HPDE6-E6E7 (cell line): Measurements from ENCODE around the gene CASS4.

Experiments used
- DNase-seq: peaks from one replicate; pipeline ENCODE4 v3.0.0; 2011; ENCODE audit warnings: missing footprints; ENCODE audit errors: extremely low spot score

The CASS4 gene

DNA sequence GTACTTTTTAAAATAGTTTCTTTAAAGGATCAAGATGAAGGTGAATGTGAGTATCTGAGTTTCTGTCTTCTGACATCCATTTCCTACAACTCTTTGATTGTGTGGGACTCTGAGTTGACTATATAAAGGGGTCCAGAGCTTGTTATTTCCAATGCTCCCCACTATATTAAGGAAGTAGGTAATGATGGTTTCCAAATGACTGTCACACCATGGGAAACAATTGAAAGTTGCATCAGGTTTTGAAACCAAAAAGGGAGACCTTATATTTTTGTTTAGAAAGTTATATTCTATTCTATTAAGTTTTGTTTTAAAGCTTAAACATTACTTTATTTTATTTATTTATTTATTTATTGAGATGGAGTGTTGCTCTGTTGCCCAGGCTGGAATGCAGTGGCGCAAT lies 11.2 kb downstream of the CASS4 start:
- no peak for DNase-seq

DNA sequence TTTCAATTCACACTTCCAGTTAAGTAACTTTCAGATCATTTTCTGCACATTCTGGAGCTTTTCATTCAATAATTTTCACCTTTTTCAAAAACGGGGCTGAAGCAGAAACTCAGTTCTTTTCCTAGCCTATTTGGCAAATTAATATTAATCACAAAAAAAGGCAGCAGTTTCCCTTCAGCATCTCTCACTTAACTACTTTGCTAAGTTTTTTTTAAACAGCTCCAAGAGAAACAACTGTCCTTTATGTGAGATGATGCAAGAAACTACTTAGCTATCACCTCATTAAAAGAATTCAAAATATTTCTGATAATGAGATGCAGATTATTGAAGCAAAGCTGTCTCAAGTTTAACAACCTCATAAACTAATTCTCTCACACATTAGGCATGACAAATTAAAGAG lies 11.8 kb downstream of the CASS4 start:
- no peak for DNase-seq

DNA sequence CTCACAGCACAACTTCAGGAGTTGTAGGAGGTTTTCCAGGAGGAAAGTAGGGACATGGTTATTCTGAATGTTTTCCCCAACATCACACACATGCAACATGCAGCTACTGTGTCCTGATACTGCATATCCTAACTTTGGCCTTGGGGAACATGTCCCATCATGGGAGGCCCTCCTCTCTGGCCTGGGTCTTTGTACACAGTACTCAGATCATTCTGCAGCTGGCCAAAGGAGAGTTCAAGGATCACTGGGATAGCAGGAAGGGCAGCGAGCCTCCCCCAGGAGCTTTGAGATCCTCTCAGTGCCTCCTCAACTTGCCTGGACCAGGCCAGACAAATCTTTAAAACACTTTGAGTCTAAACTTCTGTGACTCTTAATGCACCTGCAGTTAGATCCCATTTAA lies 12.9 kb downstream of the CASS4 start:
- DNase-seq: no peak

DNA sequence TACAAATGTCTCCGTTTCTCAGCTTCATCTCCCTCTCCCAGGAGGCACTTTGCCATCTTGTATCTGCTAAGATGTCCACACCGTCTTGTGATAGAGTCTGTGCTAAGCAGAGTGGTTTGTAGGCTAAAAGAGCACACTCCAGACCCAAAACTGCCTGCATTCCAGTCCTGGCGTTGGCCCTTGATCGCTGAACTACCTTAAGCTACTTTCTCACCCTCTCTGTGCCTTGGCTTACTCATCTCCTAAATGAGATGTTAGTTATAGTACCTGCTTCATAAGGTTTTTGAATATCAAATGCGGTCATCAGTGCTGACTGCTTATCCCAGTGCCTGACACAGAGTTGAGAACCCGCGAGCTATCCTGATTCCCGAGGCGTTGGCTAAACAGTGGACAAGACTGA lies 14.0 kb downstream of the CASS4 start:
- no peak for DNase-seq

DNA sequence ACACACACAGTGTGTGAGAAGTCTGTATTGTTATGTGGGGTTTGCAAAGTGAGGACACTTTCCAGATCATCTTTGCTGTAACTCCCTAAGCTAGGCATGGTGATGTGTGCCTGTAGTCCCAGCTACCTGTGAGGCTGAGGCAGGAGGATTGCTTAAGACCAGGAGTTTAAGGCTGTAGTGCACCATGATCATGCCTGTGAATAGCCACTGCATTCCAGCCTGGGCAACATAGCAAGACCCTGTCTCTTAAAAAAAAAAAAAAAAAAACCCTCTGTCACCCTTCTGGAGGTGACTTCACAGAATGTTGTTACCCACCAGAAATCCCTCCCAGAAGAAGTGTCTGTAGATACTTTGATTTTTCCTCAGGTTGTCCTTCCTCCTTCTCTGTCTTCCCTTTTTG lies 14.9 kb downstream of the CASS4 start:
- DNase-seq: no peak

DNA sequence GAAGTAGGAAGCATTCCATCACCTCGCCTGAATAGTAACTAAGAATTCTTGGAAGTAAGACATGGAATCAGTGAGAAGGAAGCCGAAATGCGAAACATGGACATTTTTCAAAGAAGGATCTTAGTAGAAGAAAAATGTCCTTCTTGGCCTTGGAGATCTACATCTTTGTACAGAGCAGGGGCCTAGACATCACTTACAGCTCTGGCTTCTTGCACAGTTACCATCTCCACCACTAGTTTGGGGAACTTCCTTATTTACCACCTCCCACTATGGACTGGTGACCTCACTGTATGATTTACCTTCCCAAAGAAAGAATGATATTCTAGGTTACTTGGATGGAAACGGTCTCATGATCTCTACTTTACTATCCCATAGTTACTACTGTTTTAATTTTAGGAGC lies 15.7 kb downstream of the CASS4 start:
- no peak for DNase-seq

DNA sequence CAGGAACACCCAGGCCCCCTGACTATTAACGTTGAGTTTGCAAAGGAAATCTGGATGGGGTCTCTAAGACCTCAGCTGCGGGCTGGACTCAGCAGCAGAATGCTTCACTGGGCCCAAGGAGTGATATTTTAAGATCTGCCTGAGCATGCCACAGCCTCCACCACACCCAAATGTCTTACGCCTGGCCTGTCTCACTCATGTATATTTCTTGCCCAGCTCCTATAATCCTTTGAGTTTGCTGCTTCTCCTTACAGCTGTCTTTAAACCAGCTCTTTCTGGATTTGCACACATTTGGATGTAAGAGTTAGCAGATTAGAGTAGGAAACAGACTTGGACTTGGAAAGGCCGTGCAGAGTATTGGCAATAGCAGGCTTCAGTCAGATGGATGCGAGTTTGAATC lies 16.4 kb downstream of the CASS4 start:
- DNase-seq: no peak

DNA sequence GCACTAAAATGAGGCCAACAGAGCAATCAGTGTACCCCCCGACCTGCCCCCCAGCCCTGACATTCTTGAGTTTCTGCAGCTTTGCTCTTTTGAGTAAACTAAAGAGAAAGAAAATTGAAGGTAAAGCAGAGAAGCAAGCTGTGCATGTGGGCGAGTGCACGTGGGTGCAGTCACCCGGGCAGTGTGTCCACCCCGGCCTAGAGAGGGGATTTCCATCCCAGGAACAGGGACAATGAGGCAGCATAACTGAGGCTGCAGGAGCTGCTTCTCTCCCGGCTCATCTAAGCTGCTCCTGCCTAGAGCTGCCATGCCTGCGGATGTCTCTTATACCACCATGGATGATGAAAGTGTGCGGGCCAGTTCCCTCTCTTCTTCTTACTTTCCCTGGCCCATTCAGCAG lies 16.8 kb downstream of the CASS4 start:
- no peak for DNase-seq

DNA sequence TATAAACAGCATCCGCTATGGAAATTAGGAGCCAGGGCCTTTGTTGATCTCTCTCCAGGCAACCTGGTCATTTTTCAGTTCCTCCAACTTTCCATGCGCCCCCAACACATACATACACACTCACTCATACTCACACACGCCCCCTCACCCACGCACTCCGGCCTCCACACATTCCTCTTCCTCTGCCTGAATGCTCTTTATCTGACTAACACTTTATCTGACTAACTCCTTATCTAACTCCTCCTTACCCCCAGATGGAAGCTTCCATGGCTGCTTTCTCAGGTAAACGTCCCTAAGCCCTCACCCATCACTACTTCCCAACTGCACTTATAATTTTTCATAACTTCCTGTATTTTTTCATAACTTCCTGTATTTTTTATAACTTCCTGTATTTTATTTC lies 17.4 kb downstream of the CASS4 start:
- no peak for DNase-seq

DNA sequence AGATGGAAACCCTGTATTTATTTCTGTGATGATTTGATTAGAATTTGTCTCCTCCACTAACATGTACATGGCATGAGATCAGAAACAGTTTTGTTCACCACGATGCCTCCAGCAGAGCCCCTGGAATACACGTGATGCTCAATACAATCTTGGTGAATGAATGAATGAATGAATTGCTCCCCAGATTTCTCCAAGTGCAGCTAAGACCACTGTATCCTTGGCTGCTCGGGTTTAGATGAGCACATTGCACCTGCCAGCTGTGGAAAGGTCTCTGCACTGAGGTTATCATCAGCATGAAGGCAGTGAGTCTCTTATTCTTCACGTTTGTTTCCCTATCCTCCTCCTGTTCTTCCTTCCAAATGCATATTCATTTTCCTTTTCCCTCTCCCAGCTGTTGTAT lies 17.9 kb downstream of the CASS4 start:
- no peak for DNase-seq

DNA sequence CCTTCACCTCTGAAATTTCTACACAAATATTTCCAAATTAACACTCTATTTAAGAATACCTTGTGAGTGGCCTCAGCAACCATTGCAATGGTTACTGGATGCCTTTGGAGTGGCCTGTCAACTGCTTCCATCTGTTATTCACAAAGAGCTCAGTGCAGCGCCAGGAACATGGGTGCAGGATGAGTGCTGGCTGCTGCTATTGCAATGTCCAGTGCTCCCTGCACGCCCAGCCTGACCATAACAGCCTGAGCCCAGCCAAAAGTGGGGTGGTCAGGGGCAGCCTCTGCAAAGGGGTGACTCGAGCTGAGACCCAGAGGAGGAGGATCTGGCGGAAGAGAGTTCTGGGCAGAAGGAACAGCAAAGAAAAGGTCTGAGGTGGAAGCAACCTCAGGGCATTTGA lies 18.4 kb downstream of the CASS4 start:
- no peak for DNase-seq

DNA sequence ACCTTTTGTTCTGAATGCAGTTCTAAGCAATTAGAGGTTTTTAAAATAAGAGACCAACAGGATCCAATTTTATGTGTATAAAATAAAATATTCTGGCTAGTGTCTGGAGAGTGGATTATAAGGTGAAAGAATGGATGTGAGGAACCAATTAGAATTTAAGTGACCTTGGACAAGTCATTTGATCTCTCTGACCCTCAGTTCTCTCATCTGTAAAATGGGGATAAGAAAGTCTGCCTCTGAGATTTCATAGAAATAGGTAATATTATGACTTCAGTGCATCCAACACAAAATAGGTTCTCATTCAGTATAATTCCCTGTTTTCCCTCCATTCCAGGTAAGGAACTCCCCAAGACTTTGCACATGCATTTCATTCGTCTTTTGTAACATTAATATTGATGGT lies 18.9 kb downstream of the CASS4 start:
- DNase-seq: no peak

DNA sequence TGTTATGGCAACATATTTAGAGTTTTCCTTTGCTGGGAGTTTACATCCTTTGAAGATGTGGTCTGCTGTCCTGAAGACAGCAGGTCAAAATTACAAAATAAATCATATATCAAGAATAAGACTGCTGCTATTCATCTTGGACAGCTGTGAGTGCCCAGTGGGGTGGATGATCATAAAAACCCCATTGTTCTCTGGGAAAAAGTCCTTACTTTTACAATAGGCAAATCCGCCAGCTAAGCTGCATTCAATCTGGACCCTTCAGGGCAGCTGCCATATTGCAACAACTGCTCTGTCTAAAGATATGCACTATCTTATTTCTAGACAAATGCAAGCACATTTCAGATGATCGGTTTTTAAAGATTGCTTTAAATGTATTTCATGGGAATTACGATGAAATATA lies 19.4 kb downstream of the CASS4 start:
- no peak for DNase-seq

DNA sequence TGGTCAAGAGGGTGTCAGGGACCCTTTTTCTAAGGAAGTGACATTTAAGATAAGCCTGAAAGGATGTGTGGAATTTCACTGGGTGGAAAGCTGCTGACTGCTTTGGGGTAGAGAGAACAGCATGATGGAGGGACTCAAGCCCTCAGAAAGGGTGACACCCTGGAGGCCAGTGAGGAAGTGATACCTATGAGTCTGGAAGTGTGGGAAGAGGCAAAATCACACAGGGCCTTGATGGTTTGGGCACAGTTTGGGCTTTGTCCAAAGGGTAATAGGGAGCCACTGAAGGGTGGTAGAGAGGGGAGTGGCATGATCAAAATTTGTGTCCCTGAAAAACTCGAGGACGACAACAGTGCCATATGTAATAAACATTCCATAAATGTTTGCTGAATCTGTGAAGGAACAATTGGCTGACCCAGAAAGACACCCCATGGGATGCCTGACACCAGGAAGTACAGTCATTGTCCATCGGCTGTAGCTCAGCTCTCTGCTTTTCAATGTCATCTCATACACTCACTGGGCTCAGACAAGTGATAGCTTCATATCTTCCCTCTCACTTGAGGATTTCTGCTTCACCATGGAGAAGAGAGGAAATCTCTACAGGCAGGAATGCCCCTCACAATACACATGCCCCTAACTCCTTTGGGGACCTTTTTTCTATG lies 21.3 kb downstream of the CASS4 start:
- DNase-seq: no peak

DNA sequence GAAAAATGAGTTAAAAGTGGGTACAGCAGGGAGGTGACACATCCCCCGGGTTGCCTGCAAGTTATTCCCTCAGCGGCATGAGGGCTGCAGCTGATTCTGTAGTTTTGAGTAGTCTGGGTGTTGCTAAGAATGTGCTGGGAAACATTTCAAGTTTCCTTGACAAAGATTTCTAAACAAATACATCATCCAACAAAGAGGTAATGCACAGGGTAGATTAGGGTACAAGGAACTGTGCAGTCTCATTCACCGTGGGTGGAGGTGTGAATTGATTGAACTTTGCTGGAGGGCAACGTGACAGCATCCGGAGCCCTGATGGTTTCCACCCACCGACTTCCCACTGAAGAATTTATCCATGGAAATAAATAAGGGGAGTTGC lies 21.8 kb downstream of the CASS4 start:
- DNase-seq: no peak

DNA sequence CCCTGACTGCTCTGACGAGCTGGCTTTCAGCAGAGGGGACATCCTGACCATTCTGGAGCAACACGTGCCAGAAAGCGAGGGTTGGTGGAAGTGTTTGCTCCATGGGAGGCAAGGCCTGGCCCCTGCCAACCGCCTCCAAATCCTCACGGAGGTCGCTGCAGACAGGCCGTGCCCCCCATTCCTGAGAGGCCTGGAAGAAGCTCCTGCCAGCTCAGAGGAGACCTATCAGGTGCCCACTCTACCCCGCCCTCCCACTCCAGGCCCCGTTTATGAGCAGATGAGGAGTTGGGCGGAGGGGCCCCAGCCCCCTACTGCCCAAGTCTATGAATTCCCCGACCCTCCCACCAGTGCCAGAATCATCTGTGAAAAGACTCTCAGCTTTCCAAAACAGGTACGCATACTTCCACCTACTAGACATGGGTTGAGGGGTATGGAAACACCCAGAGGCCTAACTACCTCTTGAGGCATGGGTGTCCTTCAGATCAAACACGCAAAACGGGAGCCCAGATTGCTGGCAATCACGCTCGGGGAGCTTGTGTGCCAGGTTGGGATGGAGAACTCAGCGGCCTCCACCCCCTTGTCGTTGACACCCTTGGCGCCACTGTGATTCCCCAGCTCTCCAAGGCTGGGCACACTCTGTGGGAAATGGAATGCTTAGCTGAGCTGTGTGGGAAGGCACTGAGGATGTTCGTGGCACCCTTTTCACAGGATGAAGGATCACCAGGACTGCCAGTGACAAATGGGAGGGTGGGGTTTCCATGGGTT lies 25.3 kb downstream of the CASS4 start:
- DNase-seq: no peak

DNA sequence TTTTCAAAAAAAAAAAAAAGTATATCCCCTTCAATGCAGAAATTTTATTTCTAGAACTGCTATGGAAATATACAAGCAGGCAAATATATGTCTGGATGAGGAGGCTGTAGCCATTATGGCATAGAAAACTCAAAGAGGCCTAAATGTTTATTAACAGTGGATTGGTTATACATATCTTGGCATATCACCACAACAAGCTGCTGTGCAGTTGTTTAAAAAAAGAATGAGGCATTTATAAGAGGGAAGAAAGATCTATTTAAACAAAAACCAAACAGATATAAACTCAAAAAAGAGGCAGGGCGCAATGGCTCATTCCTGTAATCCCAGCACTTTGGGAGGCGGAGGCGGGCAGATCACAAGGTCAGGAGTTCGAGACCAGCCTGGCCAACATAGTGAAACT lies 26.2 kb downstream of the CASS4 start:
- no peak for DNase-seq

DNA sequence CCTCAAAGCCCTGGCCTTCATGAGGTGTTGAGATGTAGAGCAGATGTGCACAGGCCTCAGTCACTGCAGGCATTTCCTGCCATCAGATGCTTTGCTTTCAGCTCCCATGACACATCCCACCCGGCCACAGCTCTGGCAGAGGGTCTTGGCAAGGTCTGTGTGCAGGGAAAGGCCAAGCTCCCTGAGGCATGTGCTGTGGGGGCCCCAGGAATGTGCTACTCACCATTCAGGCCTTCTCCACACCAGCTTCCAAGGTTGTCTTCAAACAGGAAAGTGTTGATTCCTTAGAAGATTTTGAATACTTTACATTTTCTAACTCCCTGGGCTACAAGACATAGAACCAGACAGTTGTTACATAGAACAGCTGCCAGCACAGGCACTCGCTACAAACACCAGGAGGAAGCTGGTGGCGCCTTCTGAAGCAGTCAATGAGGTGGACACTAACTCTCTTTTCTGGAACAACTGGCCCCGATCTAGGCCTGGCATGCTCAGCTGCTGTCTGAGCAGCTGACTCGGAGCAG lies 27.8 kb downstream of the CASS4 start:
- no peak for DNase-seq

DNA sequence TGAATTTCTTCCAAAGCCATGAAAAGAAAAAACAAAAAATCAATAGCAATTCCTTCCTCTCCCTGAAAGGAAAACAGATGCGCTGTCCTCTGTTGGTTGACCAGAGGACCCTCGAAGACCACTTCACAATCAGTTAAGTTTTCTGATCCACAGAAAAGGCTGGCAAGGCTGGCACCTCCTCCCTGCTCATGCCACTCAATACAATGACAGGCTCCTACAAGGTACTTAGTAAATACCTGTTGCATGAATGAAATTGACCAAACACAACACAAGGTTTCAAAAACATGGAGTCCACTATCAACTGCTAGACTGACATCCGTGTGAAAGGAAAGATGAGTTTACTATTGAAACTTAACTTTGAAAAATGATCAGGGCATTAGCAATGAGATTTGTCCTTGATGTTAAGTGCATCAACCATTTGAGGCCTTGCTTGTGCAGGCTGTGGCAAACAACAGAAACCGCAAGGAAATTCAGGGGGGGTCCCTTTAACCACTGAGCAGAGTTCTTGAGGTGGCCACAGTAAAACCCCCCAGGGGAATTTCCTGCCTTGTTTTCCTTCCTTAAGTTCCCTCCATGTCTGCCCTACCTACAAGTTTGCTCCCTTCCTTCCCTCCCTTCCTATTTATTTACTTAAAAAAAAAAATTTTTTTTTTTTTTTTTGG lies 28.4 kb downstream of the CASS4 start:
- DNase-seq: no peak

DNA sequence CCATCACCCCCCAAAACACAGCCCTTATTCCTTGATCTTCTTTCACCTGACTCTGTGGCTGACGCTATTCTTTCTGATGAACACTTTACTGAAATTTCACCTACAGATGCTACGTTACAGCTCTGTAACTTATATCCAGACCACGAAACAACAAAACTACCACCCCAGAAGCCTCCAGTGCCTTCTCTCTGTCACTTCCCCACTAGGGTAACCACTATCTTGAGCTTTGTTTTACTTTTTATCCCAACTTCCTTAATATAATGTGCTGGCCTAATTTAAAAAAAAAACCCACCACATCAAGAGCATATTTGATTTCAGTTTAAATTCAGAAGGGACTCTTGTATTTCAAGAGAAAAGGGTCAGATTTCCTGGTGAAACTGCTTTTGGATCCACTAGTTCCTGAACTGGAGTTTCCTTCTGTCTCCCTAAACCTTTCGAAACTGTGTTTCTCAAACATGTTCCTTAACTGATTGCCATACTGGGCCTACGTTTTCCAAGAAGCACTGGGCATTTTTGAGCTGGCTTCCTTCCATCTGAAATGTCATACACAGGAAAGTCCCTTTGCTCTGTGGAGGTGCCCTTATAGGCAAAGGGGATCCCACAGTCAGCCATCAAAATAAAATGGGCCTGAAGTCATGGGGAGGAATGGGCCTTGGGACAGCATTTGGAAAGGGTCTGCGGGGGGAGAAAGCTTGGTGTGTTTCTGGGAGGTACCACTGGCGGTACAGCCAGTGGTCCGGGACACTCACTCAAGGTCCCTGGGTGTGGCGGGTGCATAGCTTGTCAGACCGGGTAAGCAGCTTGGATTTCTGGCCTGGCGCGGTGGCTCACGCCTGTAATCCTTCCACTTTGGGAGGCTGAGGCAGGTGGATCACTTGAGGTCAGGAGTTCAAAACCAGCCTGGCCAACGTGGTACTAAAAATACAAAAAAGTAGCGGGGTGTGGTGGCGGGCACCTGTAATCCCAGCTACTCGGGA lies 30.6 kb downstream of the CASS4 start:
- no peak for DNase-seq

DNA sequence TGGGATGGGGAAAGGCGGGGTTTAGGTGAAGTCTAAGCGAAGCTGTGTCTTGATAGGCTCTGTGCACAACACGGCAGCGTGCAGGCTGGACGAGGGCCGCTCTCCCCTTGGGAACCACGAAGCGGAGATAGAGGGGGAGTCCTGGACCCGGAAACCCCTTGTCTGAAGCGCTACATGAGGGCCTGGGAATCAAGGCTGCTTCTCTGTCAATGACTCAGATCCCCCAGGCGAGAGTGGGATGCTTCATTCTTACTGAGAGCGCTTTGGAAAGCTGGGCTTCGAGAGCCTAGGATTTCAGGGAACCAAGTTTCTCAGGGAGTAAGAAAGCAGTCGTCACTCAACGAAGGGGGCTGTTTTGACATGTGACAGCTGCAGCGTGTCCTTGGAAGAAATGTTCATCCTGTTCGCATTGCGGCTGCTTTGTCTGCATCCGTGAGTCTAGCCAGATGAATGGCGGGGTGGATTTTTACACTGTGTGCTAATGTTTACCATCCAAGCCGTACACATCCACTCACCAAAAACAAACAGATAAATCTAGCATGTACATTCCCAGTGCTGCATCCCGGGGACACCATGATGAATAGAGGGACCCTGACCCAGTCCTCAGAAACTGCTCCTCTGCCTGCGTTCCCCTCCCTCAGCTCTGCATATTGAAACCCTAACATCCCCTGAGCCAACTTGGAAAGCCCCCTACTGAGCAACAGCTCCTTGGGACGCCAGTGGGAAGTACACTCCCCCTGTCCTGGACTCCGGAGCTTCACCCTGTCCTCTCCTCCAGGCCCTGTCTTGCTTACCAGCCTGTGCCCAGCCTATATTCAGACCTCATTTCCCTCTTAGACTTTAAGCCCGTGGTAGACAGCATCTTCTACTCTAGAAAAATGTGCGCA lies 31.8 kb downstream of the CASS4 start:
- no peak for DNase-seq
